ENCODE data around the gene ARHGAP30.
A peak's percentile ranks its signal among the peaks of the same experiment; 100 is the strongest.

Gene ARHGAP30

GRCh38 chr1:161098210-161099068 is 28.7 kb upstream of the ARHGAP30 start, which contains the start of gene KLHDC9:
KLHDC9 (plus strand) TSS chr1:161098361; CDS start chr1:161098536, 175 bp downstream.
- DNase-seq: peak; percentile 45
- no peak within 1 kb of the TSS for H3K27ac ChIP-seq
- peak; percentile 36 for TF ChIP-seq CTCF (IDR thresholded peaks at IDR 0.05; ENCODE audit: low read depth, low read length, missing control alignments)
- no peaks in the 10 kb centered on the region for H3K27me3 ChIP-seq (replicated peaks)
- H3K4me3 ChIP-seq (ENCODE audit: low read depth, low read length): peak within 1 kb of the TSS; percentile 63
- in situ Hi-C loops (cut with HindIII; ENCODE audit: low pct_ligation_motif_present, low sequenced_read_pairs): no loop called here
- H3K36me3 ChIP-seq (replicated peaks): peaks cover 19% of the 10 kb centered on the region

DNA sequence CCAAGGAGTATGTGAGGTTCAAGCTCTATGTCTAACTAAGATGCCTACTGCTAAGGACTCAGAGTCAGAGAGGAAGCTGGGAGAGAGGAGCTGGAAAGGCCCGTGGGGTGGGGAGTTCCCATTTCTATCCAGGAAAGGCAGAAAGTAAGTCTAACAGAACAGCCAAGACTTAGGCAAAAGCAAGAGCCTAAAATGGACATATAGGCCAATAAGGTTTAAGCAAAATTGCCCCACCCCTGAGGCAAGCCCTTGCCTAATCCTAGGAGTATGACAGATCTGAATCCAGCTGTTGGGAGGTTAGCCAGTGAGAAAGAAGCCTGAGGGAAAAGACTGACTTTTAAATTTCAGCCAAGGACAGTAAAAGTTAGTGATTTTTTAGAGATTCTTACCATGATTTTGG is 26.8 kb upstream of the ARHGAP30 start:
- Histone ChIP-seq H3K4me3 (ENCODE audit: low read depth, low read length) (no peak overlapping the region), H3K27ac (no peak overlapping the region), H3K36me3 (replicated peaks) (peaks cover 12% of the 10 kb centered on the region), H3K27me3 (replicated peaks) (no peaks in the 10 kb centered on the region)
- DNase-seq: no peak
- TF ChIP-seq CTCF (IDR thresholded peaks at IDR 0.05; ENCODE audit: low read depth, low read length, missing control alignments): no peak
- in situ Hi-C loops (cut with HindIII; ENCODE audit: low pct_ligation_motif_present, low sequenced_read_pairs): no loop called here

GRCh38 chr1:161096015-161096414 is 26.3 kb upstream of the ARHGAP30 start:
- Histone ChIP-seq H3K27ac (no peak overlapping the region), H3K4me3 (ENCODE audit: low read depth, low read length) (no peak overlapping the region), H3K36me3 (replicated peaks) (peaks cover 9% of the 10 kb centered on the region), H3K27me3 (replicated peaks) (no peaks in the 10 kb centered on the region)
- DNase-seq: no peak
- no peak for TF ChIP-seq CTCF (IDR thresholded peaks at IDR 0.05; ENCODE audit: low read depth, low read length, missing control alignments)
- in situ Hi-C loops (cut with HindIII; ENCODE audit: low pct_ligation_motif_present, low sequenced_read_pairs): no loop called here

- no peak overlapping the region for H3K4me3 ChIP-seq (ENCODE audit: low read depth, low read length)
- H3K27me3 ChIP-seq (replicated peaks): no peaks in the 10 kb centered on the region
- no peak for TF ChIP-seq CTCF (IDR thresholded peaks at IDR 0.05; ENCODE audit: low read depth, low read length, missing control alignments)
- no peak overlapping the region for H3K27ac ChIP-seq
- in situ Hi-C loops (cut with HindIII; ENCODE audit: low pct_ligation_motif_present, low sequenced_read_pairs): no loop called here
- no peak for DNase-seq
- peaks cover 5% of the 10 kb centered on the region for H3K36me3 ChIP-seq (replicated peaks)
These were observed 25.5 kb upstream of the ARHGAP30 start for GRCh38 chr1:161095230-161095629.

DNA sequence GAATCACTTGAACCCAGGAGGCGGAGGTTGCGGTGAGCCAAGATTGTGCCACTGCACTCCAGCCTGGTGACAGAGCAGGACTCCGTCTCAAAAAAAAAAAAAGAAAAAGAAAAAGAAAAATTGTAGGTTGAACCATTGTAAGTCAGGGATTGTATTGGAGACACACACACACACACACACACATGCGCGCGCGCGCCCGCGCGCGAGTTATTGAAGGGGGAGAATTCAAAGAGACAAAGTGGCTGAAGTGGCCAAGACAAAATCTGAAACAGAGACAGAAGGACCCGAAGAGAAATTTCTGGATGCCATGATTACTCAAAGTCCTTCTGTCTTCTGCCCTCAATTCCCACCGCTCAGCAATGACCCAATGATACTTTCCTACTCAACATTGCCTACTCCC is 24.8 kb upstream of the ARHGAP30 start:
- H3K27me3 ChIP-seq (replicated peaks): no peaks in the 10 kb centered on the region
- no peak overlapping the region for H3K4me3 ChIP-seq (ENCODE audit: low read depth, low read length)
- in situ Hi-C loops (cut with HindIII; ENCODE audit: low pct_ligation_motif_present, low sequenced_read_pairs): no loop called here
- no peak for TF ChIP-seq CTCF (IDR thresholded peaks at IDR 0.05; ENCODE audit: low read depth, low read length, missing control alignments)
- DNase-seq: no peak
- H3K36me3 ChIP-seq (replicated peaks): no peaks in the 10 kb centered on the region
- H3K27ac ChIP-seq: no peak overlapping the region
